ENCODE data around the gene CGNL1. TPM values are rescaled to one million over a fixed set of nuclear protein-coding genes. Genes with fewer than 3 reads are reported as not detected.

Gene CGNL1
- polyA plus RNA-seq, 2 of the 4 experiments (the other 2 are of a cell fraction): 1.4 to 1.8 TPM

DNA sequence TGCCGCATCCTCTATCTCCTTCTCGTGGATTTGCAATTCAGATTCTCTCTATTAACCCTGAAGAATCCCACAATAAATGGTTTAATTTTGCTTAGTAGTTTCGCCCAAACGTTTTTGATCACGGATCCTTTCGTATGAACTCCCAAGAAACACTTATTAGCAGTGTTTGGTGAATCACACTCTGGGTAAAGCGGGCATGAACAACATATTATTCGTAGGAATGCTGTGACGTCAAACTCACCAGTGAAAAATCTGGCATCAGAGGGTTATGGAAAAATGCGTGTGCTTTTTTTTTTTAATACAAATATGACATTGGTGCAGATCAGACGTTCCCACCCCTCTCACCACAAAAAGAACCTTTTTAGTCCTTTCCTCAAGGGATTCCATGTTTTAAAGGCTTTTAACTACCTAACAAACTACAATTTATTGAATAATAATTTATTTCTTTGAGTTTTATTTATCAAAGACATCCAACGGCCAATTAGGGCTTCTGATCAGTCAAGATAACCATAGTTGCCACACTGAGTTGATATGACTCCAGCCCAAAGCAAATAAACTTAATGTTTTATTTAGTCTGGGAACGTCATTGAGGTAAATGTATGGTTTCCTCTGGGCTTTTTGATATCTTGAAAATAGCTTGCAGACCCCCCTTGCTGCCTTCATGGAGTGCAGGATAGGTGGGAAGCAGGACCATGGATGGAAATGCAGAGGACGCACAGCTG lies 45.5 kb upstream of the CGNL1 start (continued):
- no peak for TF ChIP-seq JUN (IDR thresholded peaks at IDR 0.05)

DNA sequence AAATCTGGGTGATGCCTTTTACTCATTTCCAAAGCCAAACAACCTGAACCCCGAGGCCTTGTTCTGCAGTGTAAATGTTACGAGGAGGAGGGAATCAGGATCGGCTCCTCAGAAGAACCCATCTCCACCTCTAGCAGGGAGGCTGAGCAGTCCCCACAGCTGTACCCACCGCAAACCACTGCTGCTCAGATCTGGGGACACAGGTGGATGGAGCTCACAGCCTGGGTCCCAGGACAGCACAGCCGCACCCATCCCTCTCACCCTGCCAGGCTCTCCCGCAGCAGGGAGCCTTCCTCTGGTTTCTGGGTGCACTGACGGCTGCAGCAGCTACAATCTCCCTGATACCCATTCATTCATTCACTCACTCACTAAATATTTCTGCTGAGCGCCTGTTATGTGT lies 44.0 kb upstream of the CGNL1 start:
- WGBS (ENCODE audit: missing lambda C conversion rate): 88% methylated on average over 8 of the region's 8 CpGs
- Histone ChIP-seq H3K4me2 (no peak overlapping the region), H3K4me3 (no peak overlapping the region), H3K9me3 (no peaks in the 10 kb centered on the region), H3K27ac (no peak overlapping the region), H3K4me1 (peaks cover 12% of the 10 kb centered on the region; the same call in 2 of the 3 replicates)
- CTCF ChIA-PET: interaction anchor here (1.0 to 7.5 kb wide), 5 partner anchors 9 to 209 kb away, joined by 3 to 98 read pairs (median 5); no protein-coding TSS in a partner anchor
- TF ChIP-seq, protein P1, sequence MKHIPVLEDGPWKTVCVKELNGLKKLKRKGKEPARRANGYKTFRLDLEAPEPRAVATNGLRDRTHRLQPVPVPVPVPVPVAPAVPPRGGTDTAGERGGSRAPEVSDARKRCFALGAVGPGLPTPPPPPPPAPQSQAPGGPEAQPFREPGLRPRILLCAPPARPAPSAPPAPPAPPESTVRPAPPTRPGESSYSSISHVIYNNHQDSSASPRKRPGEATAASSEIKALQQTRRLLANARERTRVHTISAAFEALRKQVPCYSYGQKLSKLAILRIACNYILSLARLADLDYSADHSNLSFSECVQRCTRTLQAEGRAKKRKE (CRISPR knock-in tag; IDR thresholded peaks at IDR 0.05; ENCODE audit: low read depth): no peak
- no peak for TF ChIP-seq ESRRA (IDR thresholded peaks at IDR 0.05; ENCODE audit: borderline replicate concordance, low read length)
- TF ChIP-seq HDAC2 (IDR thresholded peaks at IDR 0.05): no peak
- no peak for TF ChIP-seq RARB (CRISPR knock-in tag; IDR thresholded peaks at IDR 0.05)
- no peak for TF ChIP-seq POLR2AphosphoS2 (conservative IDR thresholded peaks at IDR 0.05; ENCODE audit: low read length)
- TF ChIP-seq, protein P2, sequence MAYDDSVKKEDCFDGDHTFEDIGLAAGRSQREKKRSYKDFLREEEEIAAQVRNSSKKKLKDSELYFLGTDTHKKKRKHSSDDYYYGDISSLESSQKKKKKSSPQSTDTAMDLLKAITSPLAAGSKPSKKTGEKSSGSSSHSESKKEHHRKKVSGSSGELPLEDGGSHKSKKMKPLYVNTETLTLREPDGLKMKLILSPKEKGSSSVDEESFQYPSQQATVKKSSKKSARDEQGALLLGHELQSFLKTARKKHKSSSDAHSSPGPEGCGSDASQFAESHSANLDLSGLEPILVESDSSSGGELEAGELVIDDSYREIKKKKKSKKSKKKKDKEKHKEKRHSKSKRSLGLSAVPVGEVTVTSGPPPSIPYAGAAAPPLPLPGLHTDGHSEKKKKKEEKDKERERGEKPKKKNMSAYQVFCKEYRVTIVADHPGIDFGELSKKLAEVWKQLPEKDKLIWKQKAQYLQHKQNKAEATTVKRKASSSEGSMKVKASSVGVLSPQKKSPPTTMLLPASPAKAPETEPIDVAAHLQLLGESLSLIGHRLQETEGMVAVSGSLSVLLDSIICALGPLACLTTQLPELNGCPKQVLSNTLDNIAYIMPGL (CRISPR knock-in tag; IDR thresholded peaks at IDR 0.05; ENCODE audit: borderline replicate concordance): no peak
- TF ChIP-seq, protein P3, sequence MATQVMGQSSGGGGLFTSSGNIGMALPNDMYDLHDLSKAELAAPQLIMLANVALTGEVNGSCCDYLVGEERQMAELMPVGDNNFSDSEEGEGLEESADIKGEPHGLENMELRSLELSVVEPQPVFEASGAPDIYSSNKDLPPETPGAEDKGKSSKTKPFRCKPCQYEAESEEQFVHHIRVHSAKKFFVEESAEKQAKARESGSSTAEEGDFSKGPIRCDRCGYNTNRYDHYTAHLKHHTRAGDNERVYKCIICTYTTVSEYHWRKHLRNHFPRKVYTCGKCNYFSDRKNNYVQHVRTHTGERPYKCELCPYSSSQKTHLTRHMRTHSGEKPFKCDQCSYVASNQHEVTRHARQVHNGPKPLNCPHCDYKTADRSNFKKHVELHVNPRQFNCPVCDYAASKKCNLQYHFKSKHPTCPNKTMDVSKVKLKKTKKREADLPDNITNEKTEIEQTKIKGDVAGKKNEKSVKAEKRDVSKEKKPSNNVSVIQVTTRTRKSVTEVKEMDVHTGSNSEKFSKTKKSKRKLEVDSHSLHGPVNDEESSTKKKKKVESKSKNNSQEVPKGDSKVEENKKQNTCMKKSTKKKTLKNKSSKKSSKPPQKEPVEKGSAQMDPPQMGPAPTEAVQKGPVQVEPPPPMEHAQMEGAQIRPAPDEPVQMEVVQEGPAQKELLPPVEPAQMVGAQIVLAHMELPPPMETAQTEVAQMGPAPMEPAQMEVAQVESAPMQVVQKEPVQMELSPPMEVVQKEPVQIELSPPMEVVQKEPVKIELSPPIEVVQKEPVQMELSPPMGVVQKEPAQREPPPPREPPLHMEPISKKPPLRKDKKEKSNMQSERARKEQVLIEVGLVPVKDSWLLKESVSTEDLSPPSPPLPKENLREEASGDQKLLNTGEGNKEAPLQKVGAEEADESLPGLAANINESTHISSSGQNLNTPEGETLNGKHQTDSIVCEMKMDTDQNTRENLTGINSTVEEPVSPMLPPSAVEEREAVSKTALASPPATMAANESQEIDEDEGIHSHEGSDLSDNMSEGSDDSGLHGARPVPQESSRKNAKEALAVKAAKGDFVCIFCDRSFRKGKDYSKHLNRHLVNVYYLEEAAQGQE (IDR thresholded peaks at IDR 0.05): no peak
- no peak for TF ChIP-seq RAD21 (conservative IDR thresholded peaks at IDR 0.05 in 1 of 2, IDR thresholded peaks at IDR 0.05 in 1 of 2)
- TF ChIP-seq TP53 (CRISPR knock-in tag; IDR thresholded peaks at IDR 0.05): no peak
- no peak for TF ChIP-seq CHD2 (IDR thresholded peaks at IDR 0.05; ENCODE audit: low read length, partially characterized antibody)
- TF ChIP-seq, protein P4, sequence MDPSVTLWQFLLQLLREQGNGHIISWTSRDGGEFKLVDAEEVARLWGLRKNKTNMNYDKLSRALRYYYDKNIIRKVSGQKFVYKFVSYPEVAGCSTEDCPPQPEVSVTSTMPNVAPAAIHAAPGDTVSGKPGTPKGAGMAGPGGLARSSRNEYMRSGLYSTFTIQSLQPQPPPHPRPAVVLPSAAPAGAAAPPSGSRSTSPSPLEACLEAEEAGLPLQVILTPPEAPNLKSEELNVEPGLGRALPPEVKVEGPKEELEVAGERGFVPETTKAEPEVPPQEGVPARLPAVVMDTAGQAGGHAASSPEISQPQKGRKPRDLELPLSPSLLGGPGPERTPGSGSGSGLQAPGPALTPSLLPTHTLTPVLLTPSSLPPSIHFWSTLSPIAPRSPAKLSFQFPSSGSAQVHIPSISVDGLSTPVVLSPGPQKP (IDR thresholded peaks at IDR 0.05; ENCODE audit: low read depth, low read length): no peak
- TF ChIP-seq, protein P5, sequence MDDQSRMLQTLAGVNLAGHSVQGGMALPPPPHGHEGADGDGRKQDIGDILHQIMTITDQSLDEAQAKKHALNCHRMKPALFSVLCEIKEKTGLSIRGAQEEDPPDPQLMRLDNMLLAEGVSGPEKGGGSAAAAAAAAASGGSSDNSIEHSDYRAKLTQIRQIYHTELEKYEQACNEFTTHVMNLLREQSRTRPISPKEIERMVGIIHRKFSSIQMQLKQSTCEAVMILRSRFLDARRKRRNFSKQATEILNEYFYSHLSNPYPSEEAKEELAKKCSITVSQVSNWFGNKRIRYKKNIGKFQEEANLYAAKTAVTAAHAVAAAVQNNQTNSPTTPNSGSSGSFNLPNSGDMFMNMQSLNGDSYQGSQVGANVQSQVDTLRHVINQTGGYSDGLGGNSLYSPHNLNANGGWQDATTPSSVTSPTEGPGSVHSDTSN (IDR thresholded peaks at IDR 0.05): no peak
- TF ChIP-seq SMC3 (IDR thresholded peaks at IDR 0.05): no peak
- TF ChIP-seq TFCP2L1 (CRISPR knock-in tag; IDR thresholded peaks at IDR 0.05): no peak
- TF ChIP-seq, protein P6, sequence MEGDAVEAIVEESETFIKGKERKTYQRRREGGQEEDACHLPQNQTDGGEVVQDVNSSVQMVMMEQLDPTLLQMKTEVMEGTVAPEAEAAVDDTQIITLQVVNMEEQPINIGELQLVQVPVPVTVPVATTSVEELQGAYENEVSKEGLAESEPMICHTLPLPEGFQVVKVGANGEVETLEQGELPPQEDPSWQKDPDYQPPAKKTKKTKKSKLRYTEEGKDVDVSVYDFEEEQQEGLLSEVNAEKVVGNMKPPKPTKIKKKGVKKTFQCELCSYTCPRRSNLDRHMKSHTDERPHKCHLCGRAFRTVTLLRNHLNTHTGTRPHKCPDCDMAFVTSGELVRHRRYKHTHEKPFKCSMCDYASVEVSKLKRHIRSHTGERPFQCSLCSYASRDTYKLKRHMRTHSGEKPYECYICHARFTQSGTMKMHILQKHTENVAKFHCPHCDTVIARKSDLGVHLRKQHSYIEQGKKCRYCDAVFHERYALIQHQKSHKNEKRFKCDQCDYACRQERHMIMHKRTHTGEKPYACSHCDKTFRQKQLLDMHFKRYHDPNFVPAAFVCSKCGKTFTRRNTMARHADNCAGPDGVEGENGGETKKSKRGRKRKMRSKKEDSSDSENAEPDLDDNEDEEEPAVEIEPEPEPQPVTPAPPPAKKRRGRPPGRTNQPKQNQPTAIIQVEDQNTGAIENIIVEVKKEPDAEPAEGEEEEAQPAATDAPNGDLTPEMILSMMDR (IDR thresholded peaks at IDR 0.05): no peak
- DNase-seq (ENCODE audit: low read depth in 1 of 2, low spot score in 1 of 2) (no peak), ATAC-seq (no peak), FAIRE-seq (no peak)
- POLR2A ChIA-PET: no interaction called here
